ENCODE results near the gene WRNIP1. TPM values are rescaled to one million over a fixed set of nuclear protein-coding genes. Genes with fewer than 3 reads are reported as not detected.
A peak's percentile ranks its signal among the peaks of the same experiment; 100 is the strongest.
"Not testable (repeated sequence)": the region's sequence is repeated elsewhere in the genome, so short reads cannot be mapped to it uniquely, and the experiment has no call there.

The WRNIP1 gene
- polyA plus RNA-seq, 1 donor = 49.3 TPM

- no peak for DNase-seq
Measured at GRCh38 chr6:2741756-2742155, 23.4 kb upstream of the WRNIP1 start.

- DNase-seq = no peak
Measured at GRCh38 chr6:2743280-2744208, 21.6 kb upstream of the WRNIP1 start.

GRCh38 chr6:2744209-2744771 is 20.9 kb upstream of the WRNIP1 start:
- no peak for DNase-seq

- no peak for DNase-seq
Measured at GRCh38 chr6:2744778-2745177, 20.4 kb upstream of the WRNIP1 start.

GRCh38 chr6:2745246-2745645 is 19.9 kb upstream of the WRNIP1 start:
- DNase-seq = no peak

- no peak for DNase-seq
Measured at GRCh38 chr6:2746557-2747061, 18.6 kb upstream of the WRNIP1 start.

- no peak for DNase-seq
Measured at GRCh38 chr6:2748183-2748582, 17.0 kb upstream of the WRNIP1 start.

- peak; percentile 68 for DNase-seq
Measured at GRCh38 chr6:2749969-2750600, 15.1 kb upstream of the WRNIP1 start.

GRCh38 chr6:2750832-2751231 is 14.4 kb upstream of the WRNIP1 start, which contains the start of gene MYLK4:
Gene MYLK4, minus strand, starts transcription at chr6:2750922. Its CDS starts 1,628 bp downstream, at chr6:2749294.
- DNase-seq = no peak

- no peak for DNase-seq
Measured at GRCh38 chr6:2751871-2752270, 13.3 kb upstream of the WRNIP1 start.

- no peak for DNase-seq
Measured at GRCh38 chr6:2752477-2753109, 12.6 kb upstream of the WRNIP1 start.

GRCh38 chr6:2753110-2753489 is 12.1 kb upstream of the WRNIP1 start:
- no peak for DNase-seq

- no peak for DNase-seq
Measured at GRCh38 chr6:2753743-2754142, 11.4 kb upstream of the WRNIP1 start.

GRCh38 chr6:2754393-2754792 is 10.8 kb upstream of the WRNIP1 start:
- DNase-seq = no peak

GRCh38 chr6:2754911-2755310 is 10.3 kb upstream of the WRNIP1 start:
- no peak for DNase-seq

GRCh38 chr6:2755456-2755855 is 9.7 kb upstream of the WRNIP1 start:
- no peak for DNase-seq

GRCh38 chr6:2756241-2756640 is 9.0 kb upstream of the WRNIP1 start:
- no peak for DNase-seq

GRCh38 chr6:2756687-2757224 is 8.4 kb upstream of the WRNIP1 start:
- no peak for DNase-seq

GRCh38 chr6:2758980-2759379 is 6.2 kb upstream of the WRNIP1 start:
- DNase-seq = no peak

GRCh38 chr6:2760882-2761842 is 4.0 kb upstream of the WRNIP1 start:
- no peak for DNase-seq

- not testable (repeated sequence) for DNase-seq
Measured at GRCh38 chr6:2762868-2763267, 2.3 kb upstream of the WRNIP1 start.
